Esophagus squamous epithelium (tissue), 5 donors: Measurements from ENCODE around the gene WDR70. TPM values are rescaled to one million over a fixed set of nuclear protein-coding genes. Genes with fewer than 3 reads are reported as not detected.

Experiments
- DNase-seq: peaks from one replicate; lab custom pipeline; 2025; lab: John Stamatoyannopoulos, UW
- H3K27ac ChIP-seq, 4 donors: fragments of 200-600 bp; sonication (generic); one replicate each; pipeline ENCODE4 v1.5.1; 2016 to 2019; ENCODE audit warnings: mild to moderate bottlenecking in 1 of 4
- H3K27me3 ChIP-seq, 4 donors: fragments of 200-600 bp; sonication (generic); 1 replicate in 3 of 4; 2 replicates in 1 of 4; pipeline versions ENCODE4 v1.5.1 to v1.6.0; 2017 to 2021; ENCODE audit warnings: antibody characterized with exemption in 1 of 4
- H3K36me3 ChIP-seq, 3 donors: fragments of 200-600 bp; sonication (generic); one replicate each; pipeline ENCODE4 v1.5.1; 2016 to 2019
- H3K4me1 ChIP-seq, 3 donors: fragments of 200-600 bp; sonication (generic); one replicate each; pipeline ENCODE4 v1.5.1; 2017 to 2019
- H3K4me3 ChIP-seq, 4 donors: fragments of 200-600 bp; sonication (generic); 1 replicate in 3 of 4; 2 replicates in 1 of 4; pipeline ENCODE4 v1.5.1; 2016 to 2019; ENCODE audit warnings: mild to moderate bottlenecking in 2 of 4, moderate library complexity in 1 of 4
- H3K9me3 ChIP-seq, 3 donors: fragments of 200-600 bp; sonication (generic); one replicate each; pipeline ENCODE4 v1.5.1; 2016 to 2019
- CTCF ChIP-seq, 6 experiments: fragments of 450-650 bp in 4 of 6; fragments of 200-600 bp in 2 of 6; sonication (generic) in 2 of 6; IDR thresholded peaks; one replicate each; pipeline ENCODE4 v1.5.1; 2016 to 2019; ENCODE audit warnings: antibody characterized with exemption in 6 of 6, mild to moderate bottlenecking in 4 of 6, moderate library complexity in 4 of 6
- POLR2A ChIP-seq, 4 donors: fragments of 450-650 bp; IDR thresholded peaks; one replicate each; pipeline ENCODE4 v1.6.1; 2017; ENCODE audit warnings: antibody characterized with exemption in 4 of 4, mild to moderate bottlenecking in 4 of 4, moderate library complexity in 3 of 4
- WGBS, 2 donors: methylation state at CpG; one replicate each; pipeline ENCODE4 v1.1.5; 2018; 5-methylcytosine and 5-hydroxymethylcytosine counted together
- intact Hi-C: fragments of 100-400 bp; cut with DNase I; formaldehyde crosslinking; loops from one replicate; pipeline ENCODE4 v1.15.0; 2022
- total RNA-seq, 4 donors: library from RNA; depleted of rRNA; stranded (reverse); fragments of >200 nt; gene quantifications; one replicate each; pipeline ENCODE4 v1.1.0, GENCODE V29; 2016
- donor health status: DM: yes; HTN: yes; CAD: no.

The WDR70 gene
- total RNA-seq, 4 donors from 2014 or later = 8.2 to 26.1 (median 15.5) TPM

DNA sequence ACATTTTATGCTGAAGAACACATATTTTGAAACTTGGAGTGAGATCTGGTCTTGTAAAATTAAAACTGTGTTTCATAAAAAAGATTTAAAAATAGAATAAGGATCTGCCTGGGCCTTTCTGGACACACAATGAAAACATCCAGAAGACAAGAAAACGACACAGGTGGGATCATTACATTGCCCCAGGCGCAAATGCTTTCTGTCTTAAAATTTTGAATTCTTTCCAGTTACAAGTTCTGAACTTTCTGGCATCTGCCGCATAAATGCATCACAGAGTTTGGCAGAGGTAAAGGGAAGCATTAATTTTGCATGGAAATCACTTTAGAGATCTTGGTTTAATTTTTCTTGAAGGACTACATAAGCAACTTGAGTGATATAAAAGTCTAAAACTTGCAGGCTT, 219.6 kb downstream of the WDR70 start:
- no peak for DNase-seq
- intact Hi-C loops = no loop called here

GRCh38 chr5:37601163-37601562, 222.0 kb downstream of the WDR70 start:
- intact Hi-C loops = no loop called here
- H3K4me1 ChIP-seq = peaks cover 0 to 4% (median 0%) of the 10 kb centered on the region in 3 donors
- H3K27ac ChIP-seq = no peak overlapping the region
- no peak for TF ChIP-seq CTCF (IDR thresholded peaks at IDR 0.05)
- no peak for TF ChIP-seq POLR2A (IDR thresholded peaks at IDR 0.05)
- 100% methylated on average over 1 of the region's 1 CpG for WGBS, 2 donors
- H3K4me3 ChIP-seq = no peak overlapping the region
- no peak for DNase-seq
- no peaks in the 10 kb centered on the region for H3K9me3 ChIP-seq
- H3K27me3 ChIP-seq = no peaks in the 10 kb centered on the region
- H3K36me3 ChIP-seq = no peaks in the 10 kb centered on the region

More for the DNA sequence above, 219.6 kb downstream of the WDR70 start:
- H3K4me3 ChIP-seq = no peak overlapping the region
- WGBS, 2 donors = 18 to 29% methylated on average over 3 of the region's 3 CpGs
- TF ChIP-seq POLR2A (IDR thresholded peaks at IDR 0.05) = no peak
- no peak for TF ChIP-seq CTCF (IDR thresholded peaks at IDR 0.05)
- H3K9me3 ChIP-seq = no peaks in the 10 kb centered on the region
- no peaks in the 10 kb centered on the region for H3K27me3 ChIP-seq
- H3K27ac ChIP-seq = no peak overlapping the region
- H3K4me1 ChIP-seq = peaks cover 0 to 4% (median 0%) of the 10 kb centered on the region in 3 donors
- H3K36me3 ChIP-seq = no peaks in the 10 kb centered on the region

DNA sequence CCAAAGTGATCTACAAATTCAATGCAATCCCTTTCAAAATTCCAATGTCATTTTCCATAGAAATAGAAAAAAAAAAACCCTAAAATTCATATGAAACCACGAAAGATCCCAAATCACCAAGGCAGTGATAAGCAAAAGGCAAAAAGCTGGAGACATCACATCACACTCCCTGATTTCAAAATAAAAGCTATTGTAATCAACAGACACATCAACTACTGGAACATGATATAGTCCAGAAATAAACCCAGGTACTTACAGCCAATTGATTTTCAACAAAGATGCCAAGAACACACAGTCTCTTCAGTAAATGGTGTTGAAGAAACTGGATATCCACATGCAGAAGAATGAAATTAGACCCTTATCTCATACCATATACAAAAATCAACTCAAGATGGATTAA, 224.0 kb downstream of the WDR70 start:
- DNase-seq = no peak
- 94 to 100% methylated on average over 1 of the region's 1 CpG for WGBS, 2 donors
- Histone ChIP-seq H3K27ac (no peak overlapping the region), H3K9me3 (no peaks in the 10 kb centered on the region), H3K4me1 (peaks cover 0 to 4% (median 0%) of the 10 kb centered on the region in 3 donors), H3K36me3 (peaks cover 0 to 6% (median 0%) of the 10 kb centered on the region in 3 donors), H3K27me3 (no peaks in the 10 kb centered on the region), H3K4me3 (no peak overlapping the region)
- intact Hi-C loops = no loop called here
- TF ChIP-seq CTCF (IDR thresholded peaks at IDR 0.05) (no peak), POLR2A (IDR thresholded peaks at IDR 0.05) (no peak)

GRCh38 chr5:37604290-37604689, 225.2 kb downstream of the WDR70 start:
- intact Hi-C loops = no loop called here
- H3K4me3 ChIP-seq = no peak overlapping the region
- no peak for DNase-seq
- no peaks in the 10 kb centered on the region for H3K9me3 ChIP-seq
- H3K36me3 ChIP-seq = peaks cover 0 to 13% (median 0%) of the 10 kb centered on the region in 3 donors
- WGBS, 2 donors = 75 to 100% methylated on average over 1 of the region's 1 CpG
- H3K4me1 ChIP-seq = no peaks in the 10 kb centered on the region
- no peaks in the 10 kb centered on the region for H3K27me3 ChIP-seq
- TF ChIP-seq POLR2A (IDR thresholded peaks at IDR 0.05) = no peak
- no peak for TF ChIP-seq CTCF (IDR thresholded peaks at IDR 0.05)
- H3K27ac ChIP-seq = no peak overlapping the region

DNA sequence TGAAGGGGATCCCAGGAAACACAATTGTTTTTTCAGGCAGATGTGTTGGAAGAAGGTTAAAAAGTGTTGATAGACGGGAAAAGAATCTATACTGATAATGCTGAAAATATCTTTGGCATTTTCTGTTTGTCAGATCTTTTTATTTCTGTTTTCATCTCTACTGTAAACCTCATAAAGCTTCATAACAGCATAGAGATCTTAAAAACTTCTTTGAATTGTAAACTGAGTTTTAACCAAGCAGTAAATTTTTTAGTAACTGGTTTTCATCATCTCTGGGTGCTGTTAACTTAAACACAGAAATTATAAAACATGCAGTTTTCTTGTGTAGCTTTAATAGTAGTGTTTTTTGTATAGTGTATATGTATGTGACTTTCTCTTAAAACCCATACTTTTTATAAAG, 227.0 kb downstream of the WDR70 start:
- no peaks in the 10 kb centered on the region for H3K4me1 ChIP-seq
- no peak overlapping the region for H3K27ac ChIP-seq
- H3K9me3 ChIP-seq = no peaks in the 10 kb centered on the region
- TF ChIP-seq CTCF (IDR thresholded peaks at IDR 0.05) (no peak), POLR2A (IDR thresholded peaks at IDR 0.05) (no peak)
- intact Hi-C loops = no loop called here
- no peak for DNase-seq
- WGBS, 2 donors = 94 to 97% methylated on average over 1 of the region's 1 CpG
- H3K4me3 ChIP-seq = no peak overlapping the region
- H3K27me3 ChIP-seq = no peaks in the 10 kb centered on the region
- peaks cover 0 to 16% (median 0%) of the 10 kb centered on the region in 3 donors for H3K36me3 ChIP-seq
